ENCODE results near the gene TCEA3.

The TCEA3 gene

GRCh38 chr1:23424293-23425192 lies at the start of gene TCEA3:
TSS of gene TCEA3 (minus strand) at chr1:23424748. CDS start at chr1:23424633, 115 bp downstream.
- no peak for DNase-seq (ENCODE audit: low read depth, low spot score)

GRCh38 chr1:23473037-23473800 lies 48.7 kb upstream of the TCEA3 start:
- DNase-seq (ENCODE audit: low read depth, low spot score): no peak

GRCh38 chr1:23472351-23473036 lies 47.9 kb upstream of the TCEA3 start:
- DNase-seq (ENCODE audit: low read depth, low spot score): no peak

GRCh38 chr1:23471473-23472075 lies 47.0 kb upstream of the TCEA3 start:
- DNase-seq (ENCODE audit: low read depth, low spot score): no peak

GRCh38 chr1:23470282-23471070 lies 45.9 kb upstream of the TCEA3 start:
- DNase-seq (ENCODE audit: low read depth, low spot score): no peak

GRCh38 chr1:23469372-23469982 lies 44.9 kb upstream of the TCEA3 start:
- no peak for DNase-seq (ENCODE audit: low read depth, low spot score)

- DNase-seq (ENCODE audit: low read depth, low spot score): no peak
These were observed 42.0 kb upstream of the TCEA3 start for GRCh38 chr1:23466423-23466989.

GRCh38 chr1:23463286-23463685 lies 38.7 kb upstream of the TCEA3 start:
- DNase-seq (ENCODE audit: low read depth, low spot score): no peak

GRCh38 chr1:23462766-23463165 lies 38.2 kb upstream of the TCEA3 start:
- DNase-seq (ENCODE audit: low read depth, low spot score): no peak

GRCh38 chr1:23461050-23461449 lies 36.5 kb upstream of the TCEA3 start:
- DNase-seq (ENCODE audit: low read depth, low spot score): no peak

- DNase-seq (ENCODE audit: low read depth, low spot score): no peak
These were observed 36.0 kb upstream of the TCEA3 start for GRCh38 chr1:23460519-23460918.

- no peak for DNase-seq (ENCODE audit: low read depth, low spot score)
These were observed 34.8 kb upstream of the TCEA3 start for GRCh38 chr1:23459338-23459757.

GRCh38 chr1:23456226-23456625 lies 31.7 kb upstream of the TCEA3 start:
- DNase-seq (ENCODE audit: low read depth, low spot score): no peak

- no peak for DNase-seq (ENCODE audit: low read depth, low spot score)
These were observed 29.0 kb upstream of the TCEA3 start for GRCh38 chr1:23453455-23454000.

GRCh38 chr1:23452011-23452411 lies 27.5 kb upstream of the TCEA3 start:
- DNase-seq (ENCODE audit: low read depth, low spot score): no peak

- no peak for DNase-seq (ENCODE audit: low read depth, low spot score)
These were observed 26.9 kb upstream of the TCEA3 start for GRCh38 chr1:23451441-23451840.

- no peak for DNase-seq (ENCODE audit: low read depth, low spot score)
These were observed 26.3 kb upstream of the TCEA3 start for GRCh38 chr1:23450894-23451293.

GRCh38 chr1:23449958-23450357 lies 25.4 kb upstream of the TCEA3 start:
- no peak for DNase-seq (ENCODE audit: low read depth, low spot score)

- no peak for DNase-seq (ENCODE audit: low read depth, low spot score)
These were observed 24.8 kb upstream of the TCEA3 start for GRCh38 chr1:23449306-23449705.

- DNase-seq (ENCODE audit: low read depth, low spot score): no peak
These were observed 24.3 kb upstream of the TCEA3 start for GRCh38 chr1:23448846-23449245.
